ENCODE data around the gene CYB5A. TPM values are rescaled to one million over a fixed set of nuclear protein-coding genes. Genes with fewer than 3 reads are reported as not detected.
A peak's percentile ranks its signal among the peaks of the same experiment; 100 is the strongest.

Gene CYB5A
- total and polyA plus RNA-seq, 9 of the 15 experiments (the other 6 are each of a cell fraction or from before 2014, with no cell fraction given) = 11.9 to 22.6 (median 14.1) TPM

DNA sequence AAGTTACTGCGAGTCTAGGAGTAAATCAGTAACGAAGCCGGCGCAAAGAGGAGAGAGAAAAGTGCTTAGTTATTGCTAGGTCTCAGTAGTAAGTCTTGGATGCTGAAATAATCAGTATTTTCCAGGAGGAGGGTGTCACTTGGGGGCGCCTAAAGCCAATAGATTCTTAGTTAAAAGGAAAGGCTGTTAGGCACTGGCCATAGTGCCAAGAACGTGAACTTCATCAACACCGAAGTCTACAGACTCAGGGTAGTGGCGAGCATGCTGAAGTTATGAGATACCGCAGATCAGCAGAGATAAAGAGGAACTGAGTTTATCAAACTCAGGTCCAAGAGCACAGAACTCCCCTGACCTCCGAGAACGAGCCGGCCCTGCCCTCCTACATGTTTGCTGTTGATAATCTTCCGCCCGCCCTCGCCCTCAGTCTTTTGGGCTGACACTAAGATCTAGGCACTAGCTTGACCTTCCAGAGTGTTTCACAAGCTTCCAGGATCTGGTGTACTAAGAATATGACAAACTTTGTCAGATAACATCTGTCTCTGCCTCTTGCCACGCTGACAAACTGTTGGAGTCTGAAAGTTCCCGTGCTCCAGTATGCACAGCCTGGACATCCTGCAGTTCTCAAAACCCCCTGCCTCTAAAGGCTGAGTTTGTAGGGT is 49.2 kb downstream of the CYB5A start (continued):
- TF ChIP-seq FOXM1 (IDR thresholded peaks at IDR 0.05; ENCODE audit: low read depth) = peak; percentile 61
- TF ChIP-seq FOXM1 (CRISPR knock-in tag; IDR thresholded peaks at IDR 0.05; ENCODE audit: low read depth) = no peak
- no peak for TF ChIP-seq NR2C1 (IDR thresholded peaks at IDR 0.05)
- TF ChIP-seq NR2C1 (tag; IDR thresholded peaks at IDR 0.05) = peak; percentile 67
- peak; percentile 44 for TF ChIP-seq SMAD1 (IDR thresholded peaks at IDR 0.05; ENCODE audit: low read depth, low read length, partially characterized antibody)
- TF ChIP-seq L3MBTL2 (IDR thresholded peaks at IDR 0.05) = peak; percentile 72
- peak; percentile 47; the same call in 1 of the 2 replicates for TF ChIP-seq NFIC (IDR thresholded peaks at IDR 0.05)
- no peak for TF ChIP-seq THRAP3 (IDR thresholded peaks at IDR 0.05; ENCODE audit: borderline replicate concordance)
- TF ChIP-seq, protein P1, sequence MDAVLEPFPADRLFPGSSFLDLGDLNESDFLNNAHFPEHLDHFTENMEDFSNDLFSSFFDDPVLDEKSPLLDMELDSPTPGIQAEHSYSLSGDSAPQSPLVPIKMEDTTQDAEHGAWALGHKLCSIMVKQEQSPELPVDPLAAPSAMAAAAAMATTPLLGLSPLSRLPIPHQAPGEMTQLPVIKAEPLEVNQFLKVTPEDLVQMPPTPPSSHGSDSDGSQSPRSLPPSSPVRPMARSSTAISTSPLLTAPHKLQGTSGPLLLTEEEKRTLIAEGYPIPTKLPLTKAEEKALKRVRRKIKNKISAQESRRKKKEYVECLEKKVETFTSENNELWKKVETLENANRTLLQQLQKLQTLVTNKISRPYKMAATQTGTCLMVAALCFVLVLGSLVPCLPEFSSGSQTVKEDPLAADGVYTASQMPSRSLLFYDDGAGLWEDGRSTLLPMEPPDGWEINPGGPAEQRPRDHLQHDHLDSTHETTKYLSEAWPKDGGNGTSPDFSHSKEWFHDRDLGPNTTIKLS (IDR thresholded peaks at IDR 0.05; ENCODE audit: borderline replicate concordance, low read depth) = peak; percentile 58
- no peak for TF ChIP-seq E2F3 (CRISPR knock-in tag; IDR thresholded peaks at IDR 0.05)
- no peak for TF ChIP-seq SMARCB1 (IDR thresholded peaks at IDR 0.05; ENCODE audit: insufficient read length, low read depth)
- peak; percentile 90 for TF ChIP-seq ARID1B (IDR thresholded peaks at IDR 0.05)
- TF ChIP-seq ZNF695 (CRISPR knock-in tag; IDR thresholded peaks at IDR 0.05) = no peak
- TF ChIP-seq ARHGAP35 (IDR thresholded peaks at IDR 0.05; ENCODE audit: partially characterized antibody) = no peak
- TF ChIP-seq ATF7 (IDR thresholded peaks at IDR 0.05) = peak; percentile 81
- TF ChIP-seq FIP1L1 (IDR thresholded peaks at IDR 0.05; ENCODE audit: low read depth, low read length, poor library complexity, severe bottlenecking) = no peak
- TF ChIP-seq, protein P2, sequence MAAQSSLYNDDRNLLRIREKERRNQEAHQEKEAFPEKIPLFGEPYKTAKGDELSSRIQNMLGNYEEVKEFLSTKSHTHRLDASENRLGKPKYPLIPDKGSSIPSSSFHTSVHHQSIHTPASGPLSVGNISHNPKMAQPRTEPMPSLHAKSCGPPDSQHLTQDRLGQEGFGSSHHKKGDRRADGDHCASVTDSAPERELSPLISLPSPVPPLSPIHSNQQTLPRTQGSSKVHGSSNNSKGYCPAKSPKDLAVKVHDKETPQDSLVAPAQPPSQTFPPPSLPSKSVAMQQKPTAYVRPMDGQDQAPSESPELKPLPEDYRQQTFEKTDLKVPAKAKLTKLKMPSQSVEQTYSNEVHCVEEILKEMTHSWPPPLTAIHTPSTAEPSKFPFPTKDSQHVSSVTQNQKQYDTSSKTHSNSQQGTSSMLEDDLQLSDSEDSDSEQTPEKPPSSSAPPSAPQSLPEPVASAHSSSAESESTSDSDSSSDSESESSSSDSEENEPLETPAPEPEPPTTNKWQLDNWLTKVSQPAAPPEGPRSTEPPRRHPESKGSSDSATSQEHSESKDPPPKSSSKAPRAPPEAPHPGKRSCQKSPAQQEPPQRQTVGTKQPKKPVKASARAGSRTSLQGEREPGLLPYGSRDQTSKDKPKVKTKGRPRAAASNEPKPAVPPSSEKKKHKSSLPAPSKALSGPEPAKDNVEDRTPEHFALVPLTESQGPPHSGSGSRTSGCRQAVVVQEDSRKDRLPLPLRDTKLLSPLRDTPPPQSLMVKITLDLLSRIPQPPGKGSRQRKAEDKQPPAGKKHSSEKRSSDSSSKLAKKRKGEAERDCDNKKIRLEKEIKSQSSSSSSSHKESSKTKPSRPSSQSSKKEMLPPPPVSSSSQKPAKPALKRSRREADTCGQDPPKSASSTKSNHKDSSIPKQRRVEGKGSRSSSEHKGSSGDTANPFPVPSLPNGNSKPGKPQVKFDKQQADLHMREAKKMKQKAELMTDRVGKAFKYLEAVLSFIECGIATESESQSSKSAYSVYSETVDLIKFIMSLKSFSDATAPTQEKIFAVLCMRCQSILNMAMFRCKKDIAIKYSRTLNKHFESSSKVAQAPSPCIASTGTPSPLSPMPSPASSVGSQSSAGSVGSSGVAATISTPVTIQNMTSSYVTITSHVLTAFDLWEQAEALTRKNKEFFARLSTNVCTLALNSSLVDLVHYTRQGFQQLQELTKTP (IDR thresholded peaks at IDR 0.05; ENCODE audit: low read depth in 1 of 2, partially characterized antibody in 2 of 2) = peak; percentile 50 to 63
- TF ChIP-seq ZNF551 (CRISPR knock-in tag; IDR thresholded peaks at IDR 0.05) = no peak
- no peak for TF ChIP-seq CBFB (CRISPR knock-in tag; IDR thresholded peaks at IDR 0.05)
- peak; percentile 58; the same call in 1 of the 2 replicates for TF ChIP-seq CC2D1A (IDR thresholded peaks at IDR 0.05)
- peak; percentile 36 for TF ChIP-seq NEUROD1 (IDR thresholded peaks at IDR 0.05; ENCODE audit: borderline replicate concordance, low read depth, low read length, partially characterized antibody)
- peak; percentile 28; the same call in 1 of the 2 replicates for TF ChIP-seq SMAD4 (CRISPR knock-in tag; conservative IDR thresholded peaks at IDR 0.05)
- TF ChIP-seq PHTF2 (CRISPR knock-in tag; IDR thresholded peaks at IDR 0.05) = no peak
- peak; percentile 63 for TF ChIP-seq ZNF766 (CRISPR knock-in tag; conservative IDR thresholded peaks at IDR 0.05)
- 0 out of 2 replicates have a peak, but pooled peaks have one; percentile 24 for TF ChIP-seq NCOA1 (IDR thresholded peaks at IDR 0.05; ENCODE audit: low read depth)
